ENCODE results near the gene MN1.
"Not testable (repeated sequence)": the region's sequence is repeated elsewhere in the genome, so short reads cannot be mapped to it uniquely, and the experiment has no call there.

The MN1 gene

DNA sequence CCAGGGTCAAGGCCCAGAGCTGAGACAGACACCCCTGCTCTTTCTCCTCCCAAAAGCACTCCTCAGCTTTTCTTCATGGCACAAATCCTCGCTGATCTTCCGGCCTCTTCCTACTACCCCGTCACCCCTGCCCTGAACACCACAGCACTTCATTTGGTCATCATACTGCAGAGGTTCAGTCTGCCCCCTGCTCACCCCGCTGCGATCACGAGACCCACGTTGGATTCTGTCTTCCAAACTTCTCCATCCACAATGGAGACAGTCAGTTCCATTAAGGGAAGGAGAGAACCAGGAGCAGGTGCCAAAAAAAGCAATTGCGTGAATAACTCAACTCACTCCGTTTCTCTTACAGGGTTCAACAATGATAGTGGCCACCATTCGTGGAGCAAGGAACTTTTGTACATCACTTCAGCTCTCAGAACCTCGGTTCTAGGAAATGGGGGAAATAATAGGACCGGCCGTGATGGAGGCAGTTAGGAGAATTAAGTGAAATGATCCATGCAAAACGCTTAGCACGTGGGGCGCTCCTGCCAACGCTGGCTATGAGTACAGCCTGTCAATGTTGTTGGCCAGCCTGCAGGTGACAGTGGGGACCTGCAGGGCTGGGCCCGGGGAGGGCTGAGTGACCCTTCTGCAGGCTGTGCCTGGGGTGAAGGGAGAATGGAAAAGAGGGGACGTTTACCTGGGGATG, 45.9 kb downstream of the MN1 start:
- no peak for DNase-seq

DNA sequence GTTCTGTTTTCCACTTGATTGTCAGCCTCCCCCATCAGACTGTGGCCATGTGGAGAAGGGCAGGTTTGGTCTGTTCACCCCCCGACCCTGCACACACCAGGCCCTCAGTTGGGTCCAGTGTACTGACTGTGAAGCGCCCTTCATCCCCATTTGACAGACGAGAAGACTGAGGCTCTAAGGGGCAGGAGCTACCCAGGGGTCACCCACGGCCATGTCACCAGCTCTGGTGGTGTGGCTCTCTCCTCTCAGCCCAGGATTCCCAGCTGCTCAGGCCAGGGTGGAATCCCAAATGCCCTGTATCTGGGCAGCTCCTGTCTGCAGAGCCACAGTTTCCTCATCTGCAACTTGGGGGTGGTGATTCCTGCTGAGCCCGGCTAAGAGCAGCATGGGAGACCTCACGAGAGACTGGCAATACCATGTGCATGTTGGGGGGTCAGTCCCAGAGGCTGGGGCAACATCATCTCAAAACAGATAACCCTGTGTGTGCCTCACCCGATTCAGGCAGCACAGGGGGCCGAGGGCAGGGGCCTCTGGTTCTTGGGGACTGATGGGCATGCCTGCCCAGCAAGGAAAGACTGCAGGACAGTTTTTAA, 46.6 kb downstream of the MN1 start:
- no peak for DNase-seq

GRCh38 chr22:27754247-27754887, 47.2 kb downstream of the MN1 start:
- no peak for DNase-seq

DNA sequence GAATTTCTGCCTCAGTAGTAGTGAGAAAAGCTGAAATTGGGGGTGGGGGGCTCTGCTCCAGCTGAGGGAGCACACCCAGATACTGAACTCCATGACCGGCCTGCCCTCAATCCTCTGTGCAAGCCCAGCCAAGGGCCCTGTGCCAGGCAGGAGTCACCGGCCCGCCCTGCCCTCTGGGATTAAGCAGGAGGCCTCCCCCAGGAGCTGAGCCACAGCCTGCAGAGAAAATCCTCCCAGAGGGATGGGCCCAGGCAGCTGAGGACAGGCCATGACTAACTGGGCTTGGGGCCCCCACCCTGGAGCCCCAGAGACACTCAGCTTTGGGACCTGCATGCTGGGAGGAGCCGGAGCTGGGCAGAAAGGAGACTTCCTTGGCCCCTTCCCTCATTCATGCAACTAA, 48.8 kb downstream of the MN1 start:
- no peak for DNase-seq

GRCh38 chr22:27752141-27752540, 49.4 kb downstream of the MN1 start:
- no peak for DNase-seq

GRCh38 chr22:27751277-27752070, 50.1 kb downstream of the MN1 start:
- no peak for DNase-seq

DNA sequence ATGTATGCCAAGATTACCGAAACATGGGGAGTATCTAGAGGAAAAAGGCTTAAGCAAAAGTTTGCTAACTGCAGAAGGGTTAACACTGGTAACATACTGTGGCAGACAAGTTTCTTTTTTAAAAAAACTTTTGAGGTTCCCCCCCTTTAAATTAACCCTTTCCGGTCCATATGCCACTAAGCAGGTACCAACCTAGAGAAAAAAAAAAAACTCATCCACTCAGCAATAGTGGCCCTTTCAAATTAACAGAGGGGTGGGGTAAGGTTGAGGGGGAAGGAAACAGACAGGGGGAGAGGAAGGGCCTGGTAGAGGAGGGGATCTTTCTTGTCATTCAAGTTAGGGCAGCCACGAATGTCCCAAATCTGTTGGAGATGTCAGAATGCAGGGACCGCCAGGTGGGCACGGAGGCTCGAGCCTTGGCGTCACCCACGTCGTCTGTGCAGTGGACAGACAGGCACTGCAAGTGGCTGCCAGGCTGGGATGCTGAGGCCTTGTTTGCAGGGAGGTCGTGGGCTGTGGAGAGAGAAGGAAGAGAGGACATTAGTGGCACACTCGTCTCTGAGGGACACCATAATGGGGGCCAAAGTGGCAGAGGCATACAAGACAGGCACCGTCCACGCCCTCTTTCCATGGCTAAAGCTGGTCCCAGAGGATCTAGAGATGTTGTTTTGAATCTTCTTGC, 50.8 kb downstream of the MN1 start:
- DNase-seq, result no peak

DNA sequence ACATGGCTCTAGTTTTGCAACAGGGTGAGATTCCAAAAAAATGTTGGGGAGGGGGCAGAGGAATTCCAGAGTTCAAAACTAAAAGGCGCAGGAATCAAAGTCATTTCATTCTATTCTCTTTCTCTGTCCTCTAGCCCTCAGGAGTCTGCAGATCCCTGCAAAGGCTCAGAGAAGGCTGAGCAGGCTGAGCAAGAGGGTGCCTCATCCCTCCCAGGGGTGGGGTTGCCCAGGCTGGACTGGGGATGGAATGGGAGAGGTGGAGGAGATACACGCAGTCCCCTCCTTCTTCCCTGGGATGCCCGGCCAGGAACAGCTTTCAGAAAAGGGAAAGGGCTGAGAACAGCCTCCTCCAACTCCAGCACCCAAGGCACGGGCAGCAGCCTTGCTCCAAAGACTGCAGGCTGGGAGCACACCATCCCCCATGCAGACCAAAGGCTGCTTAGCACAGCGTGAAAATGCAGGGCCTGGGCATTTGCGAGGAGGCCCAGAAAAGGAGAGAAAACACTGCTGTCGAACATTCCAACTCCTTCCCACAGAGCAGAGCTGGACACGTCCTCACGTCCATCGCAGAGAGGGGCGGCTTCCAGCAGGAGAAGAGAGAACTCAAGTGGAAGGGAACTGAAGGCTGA, 51.8 kb downstream of the MN1 start:
- no peak for DNase-seq

- DNase-seq, result no peak
Observed at GRCh38 chr22:27748751-27749191, 52.8 kb downstream of the MN1 start.

DNA sequence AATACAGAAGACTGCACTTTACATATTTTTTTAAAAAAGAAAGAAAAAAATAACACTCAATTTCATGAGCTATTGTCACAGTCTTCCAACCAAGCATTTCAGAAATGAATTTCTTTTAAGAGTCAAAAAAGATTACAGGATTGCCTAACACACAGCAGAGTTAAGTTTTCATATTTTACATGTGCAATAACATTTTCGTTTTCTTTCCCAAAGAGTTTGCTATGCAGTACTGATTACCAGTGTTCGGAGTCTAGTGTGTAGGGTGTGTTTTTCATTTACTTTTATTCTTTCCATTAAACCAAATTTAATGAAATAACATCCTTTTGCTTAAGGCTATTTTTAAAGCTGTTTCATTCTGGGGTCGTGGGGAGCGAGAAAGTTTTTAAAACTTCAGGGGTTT, 53.2 kb downstream of the MN1 start:
- no peak for DNase-seq

DNA sequence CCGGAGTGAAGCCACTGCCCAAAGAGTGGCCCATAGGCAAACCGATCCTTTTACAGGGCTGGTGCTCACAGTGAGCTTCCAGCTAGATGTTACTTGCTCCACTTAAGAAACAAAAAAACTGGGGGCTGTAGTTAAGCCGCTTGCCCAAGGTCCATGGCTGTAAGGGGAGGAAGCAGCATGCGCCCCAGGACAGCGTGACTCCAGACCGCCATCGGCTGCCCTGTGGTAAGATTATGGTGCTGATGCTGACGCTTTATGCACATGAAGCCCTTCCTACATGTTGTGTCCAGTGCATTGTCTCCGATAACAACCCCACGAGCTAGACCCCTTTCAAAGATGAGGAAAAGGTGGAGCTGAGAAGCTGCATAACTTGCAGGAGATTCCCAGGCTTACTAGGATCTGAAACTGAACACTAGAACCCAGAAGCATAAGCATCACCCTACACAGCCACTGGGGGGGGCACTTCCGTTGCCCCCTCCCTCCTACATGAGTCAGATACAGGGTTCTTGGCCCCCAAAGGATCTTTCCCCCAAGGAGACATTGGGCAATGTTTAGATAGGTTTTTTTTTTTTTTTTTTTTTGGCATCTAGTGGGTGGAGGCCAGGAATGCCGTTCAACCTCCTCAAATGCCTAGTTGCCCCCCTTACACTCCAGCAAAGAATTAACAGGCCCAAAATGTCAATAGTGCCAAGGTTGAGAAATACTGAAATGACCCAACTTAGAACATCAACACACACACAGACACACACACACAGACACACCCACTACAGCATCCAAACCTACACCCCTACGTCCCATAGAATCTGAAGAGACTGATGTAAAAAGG, 53.9 kb downstream of the MN1 start:
- no peak for DNase-seq

- no peak for DNase-seq
Observed at GRCh38 chr22:27746918-27747317, 54.6 kb downstream of the MN1 start.

GRCh38 chr22:27745809-27746208, 55.7 kb downstream of the MN1 start:
- DNase-seq, result no peak

- DNase-seq, result no peak
Observed at GRCh38 chr22:27745154-27745553, 56.4 kb downstream of the MN1 start.

- not testable (repeated sequence) for DNase-seq
Observed at GRCh38 chr22:27744078-27744477, 57.5 kb downstream of the MN1 start.

DNA sequence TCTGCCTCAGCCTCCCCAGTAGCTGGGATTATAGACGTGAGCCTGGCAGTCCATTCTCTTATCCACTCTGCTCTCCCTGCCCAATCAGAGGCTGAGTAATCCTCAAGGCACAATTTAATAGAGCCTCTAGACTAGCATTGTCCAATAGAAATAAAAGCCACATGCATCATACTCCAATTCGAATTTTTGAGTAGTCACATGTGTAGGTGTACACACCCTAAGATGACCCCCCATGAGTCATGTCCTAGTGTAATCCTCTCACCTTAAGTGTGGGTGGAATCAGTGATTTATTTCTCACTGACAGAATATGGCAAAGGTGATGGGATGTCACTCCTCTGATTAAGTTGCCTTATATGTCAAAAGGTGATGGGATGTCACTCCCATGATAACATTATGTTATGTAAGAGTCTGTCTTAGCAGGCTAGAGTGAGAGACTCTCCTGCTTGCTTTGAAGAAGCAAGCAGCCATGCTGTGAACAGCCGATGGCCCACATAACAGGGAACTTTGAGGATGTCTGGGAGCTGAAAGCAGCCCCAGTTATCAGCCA, 61.3 kb downstream of the MN1 start:
- no peak for DNase-seq

DNA sequence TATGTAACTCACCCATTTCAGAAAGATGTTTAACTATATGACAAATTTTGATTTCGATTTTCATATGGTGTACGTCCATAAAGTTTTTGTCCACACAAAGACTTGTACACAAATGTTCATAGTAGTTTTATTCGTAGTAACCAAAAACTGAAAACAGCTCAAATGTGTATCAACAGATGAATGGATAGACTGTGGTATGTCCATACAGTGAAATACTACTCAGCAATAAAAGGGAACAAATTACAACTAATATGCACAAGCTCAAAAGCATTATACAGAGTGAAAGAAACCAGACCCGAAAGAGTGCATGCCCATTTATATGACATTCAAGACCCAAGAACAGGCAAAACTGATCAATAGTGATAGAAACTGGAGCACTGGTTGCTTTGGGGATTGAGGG, 64.0 kb downstream of the MN1 start:
- no peak for DNase-seq

GRCh38 chr22:27734066-27734465, 67.5 kb downstream of the MN1 start:
- no peak for DNase-seq

DNA sequence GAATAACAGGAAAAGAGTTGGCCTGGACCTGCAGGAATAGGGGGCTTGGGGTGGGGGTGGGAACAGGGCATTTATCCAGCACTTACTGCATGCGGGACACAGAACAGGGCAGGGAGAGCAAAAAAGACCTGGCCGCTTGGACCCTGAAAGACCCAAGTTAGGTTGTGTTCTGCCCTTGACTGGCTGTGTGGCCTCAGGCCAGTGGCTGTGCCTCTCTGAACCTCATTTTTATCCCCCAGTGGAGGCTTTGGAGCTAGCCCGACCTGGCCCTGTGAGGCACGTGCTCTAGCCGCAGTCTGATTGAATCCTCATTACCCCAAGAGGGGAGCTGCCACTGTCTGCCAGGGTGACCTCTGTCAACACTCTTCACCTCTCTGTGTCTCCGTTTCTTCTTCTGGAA, 68.7 kb downstream of the MN1 start:
- no peak for DNase-seq

GRCh38 chr22:27732391-27732790, 69.2 kb downstream of the MN1 start:
- DNase-seq, result no peak

DNA sequence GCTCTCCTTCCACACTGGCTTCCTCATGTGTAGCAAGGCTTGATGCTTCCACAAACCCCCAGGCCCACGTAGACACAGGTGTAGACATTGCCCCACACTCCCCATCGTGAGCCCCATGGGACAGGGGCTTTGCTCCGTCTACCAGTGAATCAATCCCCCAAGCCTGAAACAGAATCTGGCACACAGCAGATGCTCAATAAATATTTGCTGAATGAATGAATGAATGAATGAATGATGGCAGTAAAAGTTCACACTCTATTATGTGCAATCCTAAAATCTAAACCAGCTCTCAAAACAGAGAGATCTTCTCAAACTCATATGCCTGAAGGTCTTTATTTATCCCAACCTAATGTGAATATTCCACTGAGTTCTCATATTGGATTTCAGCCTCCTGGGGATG, 69.9 kb downstream of the MN1 start:
- no peak for DNase-seq

All from NCI-H510A treated with DMSO at 0.1 percent for 48 hours (cell line).